NCI-H446 treated with DMSO at 0.1 percent for 48 hours (cell line): ENCODE data around the gene ASTN1.

Experiments
- DNase-seq: peaks from one replicate; lab custom pipeline; 2025; lab: John Stamatoyannopoulos, UW

The ASTN1 gene

GRCh38 chr1:176837708-176838107 is 326.8 kb downstream of the ASTN1 start:
- no peak for DNase-seq

- DNase-seq, result no peak
Measured at GRCh38 chr1:176831150-176831549, 333.4 kb downstream of the ASTN1 start.

- no peak for DNase-seq
Measured at GRCh38 chr1:176829261-176829660, 335.3 kb downstream of the ASTN1 start.

GRCh38 chr1:176826265-176826664 is 338.2 kb downstream of the ASTN1 start:
- DNase-seq, result peak; percentile 34

- peak; percentile 15 for DNase-seq
Measured at GRCh38 chr1:176820391-176821031, 344.0 kb downstream of the ASTN1 start.

GRCh38 chr1:176816232-176816631 is 348.3 kb downstream of the ASTN1 start:
- no peak for DNase-seq

- DNase-seq, result no peak
Measured at GRCh38 chr1:176815621-176816020, 348.9 kb downstream of the ASTN1 start.

- DNase-seq, result peak; percentile 80
Measured at GRCh38 chr1:176811511-176812288, 352.8 kb downstream of the ASTN1 start.

GRCh38 chr1:176809292-176809691 is 355.2 kb downstream of the ASTN1 start:
- DNase-seq, result peak; percentile 24
